H1 (cell line): ENCODE measurements around the gene ACSF2. TPM values are rescaled to one million over a fixed set of nuclear protein-coding genes. Genes with fewer than 3 reads are reported as not detected.

Experiments
- CTCF ChIA-PET: fragments of 300-600 bp; sonication (Branson Sonifier 250); formaldehyde crosslinking; loops from one replicate; lab custom pipeline; 2021; ENCODE audit not compliant: partially characterized antibody; lab: Charles Lee
- POLR2A ChIA-PET: fragments of 300-600 bp; sonication (Branson Sonifier 250); formaldehyde crosslinking; loops from one replicate; lab custom pipeline; 2021; ENCODE audit warnings: inconsistent platforms; ENCODE audit not compliant: partially characterized antibody; lab: Charles Lee
- DNase-seq, 2 experiments: peaks; one replicate each; pipeline versions ENCODE4 v3.0.0 to v3.0.0-alpha.2; 2010 to 2022; ENCODE audit warnings: low spot score in 2 of 2, low read depth in 1 of 2, mixed read lengths in 1 of 2
- FAIRE-seq: peaks from 2 replicates; lab custom pipeline; 2011; peaks lifted over from hg19 to GRCh38; lab: Jason Lieb, UNC
- H2AFZ ChIP-seq: 2 replicates; pipeline ENCODE4 v1.8.1; 2012; ENCODE audit warnings: low read length, inconsistent platforms
- H2AK5ac ChIP-seq: 2 replicates; pipeline ENCODE4 v1.6.1; 2013; ENCODE audit warnings: low read depth, low read length
- H2BK120ac ChIP-seq: replicated peaks from 2 replicates; pipeline ENCODE3; 2013; ENCODE audit warnings: low read depth, low read length, inconsistent platforms
- H2BK12ac ChIP-seq: 2 replicates; pipeline ENCODE4 v1.6.1; 2013; ENCODE audit warnings: low read depth, low read length
- H2BK15ac ChIP-seq: 2 replicates; pipeline ENCODE4 v1.6.1; 2013; ENCODE audit warnings: low read length
- H2BK20ac ChIP-seq: 2 replicates; pipeline ENCODE4 v1.6.1; 2013; ENCODE audit warnings: low read length
- H2BK5ac ChIP-seq: 2 replicates; pipeline ENCODE4 v1.6.1; 2013; ENCODE audit warnings: low read depth, low read length
- H3K14ac ChIP-seq: 2 replicates; pipeline ENCODE4 v1.6.1; 2013; ENCODE audit warnings: inconsistent platforms; ENCODE audit not compliant: insufficient read length
- H3K18ac ChIP-seq: 2 replicates; pipeline ENCODE4 v1.6.1; 2013; ENCODE audit warnings: low read length; ENCODE audit errors: extremely low read depth
- H3K23ac ChIP-seq: 2 replicates; pipeline ENCODE4 v1.6.1; 2013; ENCODE audit warnings: inconsistent platforms; ENCODE audit not compliant: insufficient read length
- H3K23me2 ChIP-seq: 2 replicates; pipeline ENCODE4 v1.6.1; 2013; ENCODE audit warnings: low read depth, low read length
- H3K27ac ChIP-seq: 2 replicates; pipeline ENCODE4 v1.6.1; 2011; ENCODE audit warnings: low read depth, low read length, inconsistent platforms
- H3K27me3 ChIP-seq, 4 experiments: replicated peaks in 1 of 4; 1 replicate in 1 of 4; 2 replicates in 3 of 4; pipeline versions ENCODE4 v1.6.1 to v1.8.1; 2011 to 2013; ENCODE audit warnings: low read length in 3 of 4, mild to moderate bottlenecking in 3 of 4, inconsistent platforms in 2 of 4, mixed read lengths in 2 of 4, moderate library complexity in 1 of 4; ENCODE audit not compliant: control insufficient read depth in 3 of 4, insufficient read depth in 3 of 4; ENCODE audit errors: extremely low read depth in 1 of 4
- H3K36me3 ChIP-seq, 4 experiments: 2 replicates each; pipeline versions ENCODE4 v1.6.1 to v1.8.1; 2011 to 2013; ENCODE audit warnings: mild to moderate bottlenecking in 4 of 4, low read length in 3 of 4, moderate library complexity in 2 of 4, control low read depth in 1 of 4, inconsistent platforms in 1 of 4; ENCODE audit not compliant: insufficient read depth in 4 of 4, control insufficient read depth in 2 of 4
- H3K4ac ChIP-seq: replicated peaks from 2 replicates; pipeline ENCODE3; 2013; ENCODE audit warnings: low read length, low read depth, mixed read lengths, inconsistent platforms; ENCODE audit not compliant: insufficient read length
- H3K4me1 ChIP-seq, 4 experiments: replicated peaks in 1 of 4; 1 replicate in 1 of 4; 2 replicates in 3 of 4; pipeline versions ENCODE4 v1.6.1 to v1.8.1; 2011 to 2013; ENCODE audit warnings: low read length in 3 of 4, inconsistent platforms in 2 of 4, mixed read lengths in 1 of 4; ENCODE audit not compliant: insufficient read depth in 4 of 4, control insufficient read depth in 3 of 4
- H3K4me2 ChIP-seq, 2 experiments: 2 replicates each; pipeline versions ENCODE4 v1.6.1 to v1.8.1; 2011 to 2013; ENCODE audit warnings: low read depth in 2 of 2, low read length in 2 of 2, control low read depth in 1 of 2, inconsistent platforms in 1 of 2, mild to moderate bottlenecking in 1 of 2; ENCODE audit not compliant: insufficient read depth in 1 of 2
- H3K4me3 ChIP-seq, 4 experiments: fragments of 200-600, 300-600 bp in 1 of 4; sonication (generic), shearing (Covaris generic), sonication (Bioruptor Twin) in 1 of 4; 2 replicates each; pipeline versions ENCODE4 v1.5.1 to v1.8.1; 2011 to 2016; ENCODE audit warnings: low read length in 4 of 4, low read depth in 3 of 4, control low read depth in 2 of 4, inconsistent platforms in 2 of 4, mild to moderate bottlenecking in 2 of 4, mixed read lengths in 1 of 4, moderate library complexity in 1 of 4; ENCODE audit not compliant: insufficient read depth in 2 of 4; ENCODE audit errors: extremely low read depth in 1 of 4
- H3K56ac ChIP-seq: replicated peaks from 2 replicates; pipeline ENCODE3; 2013; ENCODE audit warnings: low read depth, mild to moderate bottlenecking, mixed read lengths, low read length, inconsistent platforms; ENCODE audit not compliant: insufficient read length
- H3K79me1 ChIP-seq: 2 replicates; pipeline ENCODE4 v1.6.1; 2013; ENCODE audit warnings: low read depth, low read length, control low read depth
- H3K79me2 ChIP-seq, 2 experiments: 2 replicates each; pipeline versions ENCODE4 v1.6.1 to v1.8.1; 2012 to 2013; ENCODE audit warnings: low read length in 2 of 2, mild to moderate bottlenecking in 2 of 2, inconsistent platforms in 1 of 2; ENCODE audit not compliant: insufficient read depth in 2 of 2, control insufficient read depth in 1 of 2
- H3K9ac ChIP-seq, 4 experiments: replicated peaks in 1 of 4; 1 replicate in 1 of 4; 2 replicates in 3 of 4; pipeline versions ENCODE4 v1.6.1 to v1.8.1; 2011 to 2013; ENCODE audit warnings: low read depth in 3 of 4, low read length in 3 of 4, control low read depth in 2 of 4, mild to moderate bottlenecking in 2 of 4, moderate library complexity in 2 of 4, inconsistent platforms in 1 of 4; ENCODE audit errors: extremely low read depth in 1 of 4
- H3K9me3 ChIP-seq, 2 experiments: 2 replicates each; pipeline versions ENCODE4 v1.6.1 to v1.8.1; 2012 to 2013; ENCODE audit warnings: mild to moderate bottlenecking in 2 of 2, moderate library complexity in 2 of 2, control low read depth in 1 of 2, inconsistent platforms in 1 of 2, low read depth in 1 of 2, low read length in 1 of 2, mixed read lengths in 1 of 2; ENCODE audit not compliant: insufficient read depth in 2 of 2
- H4K20me1 ChIP-seq, 2 experiments: replicated peaks in 1 of 2; 2 replicates each; pipeline versions ENCODE3 to v1.8.1; 2011 to 2013; ENCODE audit warnings: inconsistent platforms in 2 of 2, low read length in 2 of 2, mild to moderate bottlenecking in 1 of 2; ENCODE audit not compliant: insufficient read depth in 2 of 2, control insufficient read depth in 1 of 2
- H4K5ac ChIP-seq: 2 replicates; pipeline ENCODE4 v1.6.1; 2013; ENCODE audit warnings: low read length, low read depth, mixed read lengths, inconsistent platforms; ENCODE audit not compliant: insufficient read length
- H4K8ac ChIP-seq: 2 replicates; pipeline ENCODE4 v1.8.0; 2013; ENCODE audit warnings: mild to moderate bottlenecking, moderate library complexity, low read length, inconsistent platforms; ENCODE audit not compliant: insufficient read depth; ENCODE audit errors: extremely low read depth
- H4K91ac ChIP-seq: replicated peaks from 2 replicates; pipeline ENCODE3; 2013; ENCODE audit warnings: low read length, mixed read lengths, inconsistent platforms; ENCODE audit not compliant: insufficient read length
- CTCF ChIP-seq, 3 experiments: IDR thresholded peaks; 1 replicate in 2 of 3; 2 replicates in 1 of 3; pipeline versions ENCODE4 v1.5.1 to v1.6.1; 2011; ENCODE audit warnings: low read length in 3 of 3, mild to moderate bottlenecking in 3 of 3, inconsistent platforms in 2 of 3, low read depth in 1 of 3, moderate library complexity in 1 of 3; ENCODE audit not compliant: insufficient read depth in 1 of 3; ENCODE audit errors: control extremely low read depth in 1 of 3
- TBP ChIP-seq: IDR thresholded peaks from 2 replicates; pipeline ENCODE4 v1.6.1; 2011; ENCODE audit warnings: low read depth, low read length, improper control_type of control experiment
- WGBS, 2 experiments: shearing (Covaris generic) in 1 of 2; methylation state at CpG; one replicate each; pipeline versions ENCODE4 v1.1.6 to v1.1.7; 2013 to 2015; ENCODE audit warnings: low lambda C conversion rate in 2 of 2, mixed read lengths in 2 of 2, inconsistent platforms in 1 of 2, low coverage in 1 of 2, missing lambda C conversion rate in 1 of 2; ENCODE audit not compliant: insufficient replicate concordance in 2 of 2, insufficient coverage in 1 of 2, insufficient read length in 1 of 2; ENCODE audit errors: extremely low coverage in 1 of 2, missing lambda C conversion rate in 1 of 2; 5-methylcytosine and 5-hydroxymethylcytosine counted together
- polyA plus RNA-seq, 7 experiments: library from polyadenylated mRNA; depleted of rRNA in 3 of 7; stranded (reverse) in 5 of 7; unstranded in 2 of 7; fragments of >200 nt in 5 of 7; fragments of 200-250 nt in 2 of 7; gene quantifications; 1 replicate in 5 of 7; 2 replicates in 1 of 7; 4 replicates in 1 of 7; pipeline versions ENCODE4 v1.2.1 to v1.2.3, GENCODE V29; 2011 to 2013; ENCODE audit warnings: missing spikeins in 2 of 7, mixed read lengths in 2 of 7
- total RNA-seq: library from RNA; stranded (reverse); fragmentation: NEBNext Ultra II Directional; extraction: Animal tissue kit (Norgen Biotek cat#: 25700); gene quantifications from 2 replicates; pipeline ENCODE4 v1.2.1, GENCODE V29; 2021

Gene ACSF2
- total and polyA plus RNA-seq, 2 of the 8 experiments (the other 6 are each of a cell fraction or from before 2014, with no cell fraction given) = 14.5 to 16.3 TPM

GRCh38 chr17:50465635-50466034 lies 39.6 kb downstream of the ACSF2 start:
- H3K4ac ChIP-seq = no peak overlapping the region
- H3K23me2 ChIP-seq = peaks cover 7% of the 10 kb centered on the region; the same call in 1 of the 2 replicates
- no peak overlapping the region for H3K4me3 ChIP-seq
- H3K4me2 ChIP-seq = no peak overlapping the region
- H2AK5ac ChIP-seq = no peak overlapping the region
- no peak overlapping the region for H3K18ac ChIP-seq
- no peak overlapping the region for H2BK20ac ChIP-seq
- H3K14ac ChIP-seq = no peak overlapping the region
- no peak overlapping the region for H3K27ac ChIP-seq
- no peak overlapping the region for H4K8ac ChIP-seq
- no peak overlapping the region for H3K9ac ChIP-seq
- H2BK15ac ChIP-seq = no peak overlapping the region; the same call in 1 of the 2 replicates
- peaks cover 0 to 12% of the 10 kb centered on the region in 2 experiments for H4K20me1 ChIP-seq
- POLR2A ChIA-PET = interaction anchor here (1.1 kb wide), 1 partner anchor 84 kb away, joined by 3 read pairs; no protein-coding TSS in a partner anchor
- CTCF ChIA-PET = interaction anchor here (0.6 to 1.6 kb wide), 3 partner anchors 27 to 438 kb away, joined by 3 to 5 read pairs (median 3); partner anchors contain the start of gene LRRC59
- H4K5ac ChIP-seq = no peak overlapping the region
- no peaks in the 10 kb centered on the region for H3K79me2 ChIP-seq
- FAIRE-seq = no peak
- no peak overlapping the region for H2BK120ac ChIP-seq
- peaks cover 8 to 35% (median 27%) of the 10 kb centered on the region in 4 experiments; a peak in 6 of 7 replicates for H3K27me3 ChIP-seq
- H2BK12ac ChIP-seq = no peak overlapping the region
- no peak overlapping the region for H4K91ac ChIP-seq
- no peak for DNase-seq
- H3K4me1 ChIP-seq = peaks cover 0 to 17% (median 7%) of the 10 kb centered on the region in 4 experiments; a peak in 6 of 7 replicates
- H3K56ac ChIP-seq = no peak overlapping the region
- no peak overlapping the region for H2AFZ ChIP-seq
- no peak overlapping the region; the same call in 1 of the 2 replicates for H2BK5ac ChIP-seq
- WGBS, 2 experiments = 87% methylated on average over 9 of the region's 9 CpGs; no CpG with 5 or more reads in 1 of the 2 experiments
- H3K9me3 ChIP-seq = no peaks in the 10 kb centered on the region
- H3K23ac ChIP-seq = no peak overlapping the region
- no peaks in the 10 kb centered on the region for H3K79me1 ChIP-seq
- no peaks in the 10 kb centered on the region; a peak in 1 of 8 replicates for H3K36me3 ChIP-seq
- TF ChIP-seq TBP (no peak), CTCF (IDR thresholded peaks at IDR 0.05; ENCODE audit: control extremely low read depth in 1 of 3, insufficient read depth in 1 of 3, low read depth in 1 of 3, low read length in 3 of 3) (no peak)
